Activated T-cell treated with anti-CD3 and anti-CD28 coated beads, Interleukin-2, amount 50 U/mL, for 24 hours (primary cell): Measurements from ENCODE around the gene EPHX1.
"Not testable (repeated sequence)": the region's sequence is repeated elsewhere in the genome, so short reads cannot be mapped to it uniquely, and the experiment has no call there.

Experiments used
- DNase-seq: peaks from one replicate; pipeline ENCODE4 v3.0.0-alpha.2; 2020
- H3K27ac Mint-ChIP-seq: 2 replicates; pipeline ENCODE4 v1.8.0; 2020; ENCODE audit warnings: mild to moderate bottlenecking, mixed read lengths
- H3K27me3 Mint-ChIP-seq: 2 replicates; pipeline ENCODE4 v1.8.0; 2020; ENCODE audit warnings: mixed read lengths
- H3K36me3 Mint-ChIP-seq: 2 replicates; pipeline ENCODE4 v1.8.0; 2020; ENCODE audit warnings: low read depth, mixed read lengths
- H3K4me1 Mint-ChIP-seq: 2 replicates; pipeline ENCODE4 v1.8.0; 2020; ENCODE audit warnings: low read depth, mixed read lengths
- H3K4me3 Mint-ChIP-seq: 2 replicates; pipeline ENCODE4 v1.8.0; 2020; ENCODE audit warnings: mild to moderate bottlenecking, moderate library complexity, mixed read lengths
- H3K9me3 Mint-ChIP-seq: 2 replicates; pipeline ENCODE4 v1.8.0; 2020; ENCODE audit warnings: mixed read lengths

The EPHX1 gene

GRCh38 chr1:225836296-225836695 lies 26.4 kb downstream of the EPHX1 start:
- H3K4me1 Mint-ChIP-seq, result peaks cover 12% of the 10 kb centered on the region
- H3K36me3 Mint-ChIP-seq, H3K27me3 Mint-ChIP-seq, H3K4me3 Mint-ChIP-seq, DNase-seq, H3K9me3 Mint-ChIP-seq, H3K27ac Mint-ChIP-seq: not testable (repeated sequence)

- Mint-ChIP-seq H3K4me3 (no peak overlapping the region), H3K4me1 (peaks cover 19% of the 10 kb centered on the region), H3K36me3 (no peaks in the 10 kb centered on the region), H3K9me3 (no peaks in the 10 kb centered on the region), H3K27me3 (no peaks in the 10 kb centered on the region), H3K27ac (no peak overlapping the region)
- no peak for DNase-seq
Observed at GRCh38 chr1:225838793-225839192, 28.9 kb downstream of the EPHX1 start.

GRCh38 chr1:225840223-225840610 lies 30.3 kb downstream of the EPHX1 start:
- DNase-seq, result no peak
- Mint-ChIP-seq H3K27ac (no peak overlapping the region), H3K9me3 (no peaks in the 10 kb centered on the region), H3K4me1 (peaks cover 19% of the 10 kb centered on the region), H3K36me3 (no peaks in the 10 kb centered on the region), H3K27me3 (no peaks in the 10 kb centered on the region), H3K4me3 (no peak overlapping the region)

GRCh38 chr1:225840713-225841112 lies 30.8 kb downstream of the EPHX1 start:
- Mint-ChIP-seq H3K4me3 (no peak overlapping the region), H3K36me3 (no peaks in the 10 kb centered on the region), H3K27me3 (no peaks in the 10 kb centered on the region), H3K4me1 (peaks cover 19% of the 10 kb centered on the region), H3K9me3 (no peaks in the 10 kb centered on the region), H3K27ac (no peak overlapping the region)
- DNase-seq, result no peak

GRCh38 chr1:225842074-225842473 lies 32.1 kb downstream of the EPHX1 start:
- DNase-seq, result no peak
- Mint-ChIP-seq H3K27me3 (no peaks in the 10 kb centered on the region), H3K4me1 (peaks cover 19% of the 10 kb centered on the region), H3K9me3 (no peaks in the 10 kb centered on the region), H3K4me3 (no peak overlapping the region), H3K36me3 (peaks cover 13% of the 10 kb centered on the region), H3K27ac (peak overlapping the region; percentile 75)

- no peak overlapping the region for H3K4me3 Mint-ChIP-seq
- peak overlapping the region; percentile 8 for H3K27ac Mint-ChIP-seq
- DNase-seq, result no peak
- H3K27me3 Mint-ChIP-seq, result no peaks in the 10 kb centered on the region
- no peaks in the 10 kb centered on the region for H3K9me3 Mint-ChIP-seq
- peaks cover 23% of the 10 kb centered on the region for H3K4me1 Mint-ChIP-seq
- H3K36me3 Mint-ChIP-seq, result peaks cover 15% of the 10 kb centered on the region
Observed at GRCh38 chr1:225842788-225843425, 33.0 kb downstream of the EPHX1 start.

- Mint-ChIP-seq H3K36me3 (peaks cover 20% of the 10 kb centered on the region), H3K27ac (peak overlapping the region; percentile 22), H3K4me1 (peaks cover 28% of the 10 kb centered on the region), H3K4me3 (no peak overlapping the region), H3K27me3 (no peaks in the 10 kb centered on the region), H3K9me3 (no peaks in the 10 kb centered on the region)
- no peak for DNase-seq
Observed at GRCh38 chr1:225843426-225843795, 33.5 kb downstream of the EPHX1 start.

- no peaks in the 10 kb centered on the region for H3K27me3 Mint-ChIP-seq
- no peak overlapping the region for H3K27ac Mint-ChIP-seq
- peaks cover 27% of the 10 kb centered on the region for H3K36me3 Mint-ChIP-seq
- H3K4me1 Mint-ChIP-seq, result peaks cover 37% of the 10 kb centered on the region
- H3K9me3 Mint-ChIP-seq, result no peaks in the 10 kb centered on the region
- H3K4me3 Mint-ChIP-seq, result no peak overlapping the region
- no peak for DNase-seq
Observed at GRCh38 chr1:225844236-225845061, 34.5 kb downstream of the EPHX1 start.

GRCh38 chr1:225845097-225845496 lies 35.2 kb downstream of the EPHX1 start:
- no peaks in the 10 kb centered on the region for H3K27me3 Mint-ChIP-seq
- peaks cover 32% of the 10 kb centered on the region for H3K36me3 Mint-ChIP-seq
- no peak overlapping the region for H3K4me3 Mint-ChIP-seq

GRCh38 chr1:225845571-225846259 lies 35.8 kb downstream of the EPHX1 start:
- Mint-ChIP-seq H3K27me3 (no peaks in the 10 kb centered on the region), H3K27ac (peak overlapping the region; percentile 47), H3K36me3 (peaks cover 38% of the 10 kb centered on the region), H3K4me1 (peaks cover 39% of the 10 kb centered on the region), H3K9me3 (no peaks in the 10 kb centered on the region), H3K4me3 (no peak overlapping the region)
- DNase-seq, result peak; percentile 60

More at GRCh38 chr1:225845097-225845496, 35.2 kb downstream of the EPHX1 start:
- peaks cover 38% of the 10 kb centered on the region for H3K4me1 Mint-ChIP-seq
- H3K27ac Mint-ChIP-seq, result no peak overlapping the region
- H3K9me3 Mint-ChIP-seq, result no peaks in the 10 kb centered on the region
- DNase-seq, result no peak

GRCh38 chr1:225846331-225847310 lies 36.7 kb downstream of the EPHX1 start:
- H3K4me3 Mint-ChIP-seq, result no peak overlapping the region

GRCh38 chr1:225847610-225848009 lies 37.7 kb downstream of the EPHX1 start:
- peaks cover 56% of the 10 kb centered on the region for H3K36me3 Mint-ChIP-seq
- H3K4me1 Mint-ChIP-seq, result peaks cover 42% of the 10 kb centered on the region

More at GRCh38 chr1:225846331-225847310, 36.7 kb downstream of the EPHX1 start:
- no peak for DNase-seq
- Mint-ChIP-seq H3K27me3 (no peaks in the 10 kb centered on the region), H3K4me1 (peaks cover 40% of the 10 kb centered on the region), H3K27ac (no peak overlapping the region), H3K36me3 (peaks cover 46% of the 10 kb centered on the region), H3K9me3 (no peaks in the 10 kb centered on the region)

GRCh38 chr1:225848030-225848955 lies 38.4 kb downstream of the EPHX1 start:
- Mint-ChIP-seq H3K27me3 (no peaks in the 10 kb centered on the region), H3K4me3 (peak overlapping the region; percentile 15), H3K4me1 (peaks cover 47% of the 10 kb centered on the region), H3K27ac (peak overlapping the region; percentile 87), H3K9me3 (no peaks in the 10 kb centered on the region), H3K36me3 (peaks cover 63% of the 10 kb centered on the region)
- no peak for DNase-seq

More at GRCh38 chr1:225847610-225848009, 37.7 kb downstream of the EPHX1 start:
- Mint-ChIP-seq H3K4me3 (no peak overlapping the region), H3K9me3 (no peaks in the 10 kb centered on the region), H3K27ac (peak overlapping the region; percentile 87), H3K27me3 (no peaks in the 10 kb centered on the region)
- no peak for DNase-seq
